Measurements from ENCODE around the gene OR10C1.

- TF ChIP-seq CTCF (IDR thresholded peaks at IDR 0.05 in 2 of 3, conservative IDR thresholded peaks at IDR 0.05 in 1 of 3; ENCODE audit: borderline replicate concordance in 1 of 3, insufficient read depth in 1 of 3, low read depth in 2 of 3, low read length in 2 of 3) (no peak), POLR2A (IDR thresholded peaks at IDR 0.05; ENCODE audit: borderline replicate concordance, extremely low read depth, insufficient read depth, insufficient read length) (no peak), REST (IDR thresholded peaks at IDR 0.05; ENCODE audit: low read depth) (no peak), ZBTB33 (IDR thresholded peaks at IDR 0.05; ENCODE audit: extremely low read depth, insufficient replicate concordance, low read length) (no peak)
Observed at GRCh38 chr6:29489286-29489685, 50.2 kb downstream of the OR10C1 start.
